ENCODE results near the gene SRC. TPM values are rescaled to one million over a fixed set of nuclear protein-coding genes. Genes with fewer than 3 reads are reported as not detected.

The SRC gene
- total RNA-seq, 1 donor from 2014 or later: 128 TPM

- DNase-seq (ENCODE audit: low spot score, unreplicated experiment): no peak
- Mint-ChIP-seq H3K36me3 (ENCODE audit: insufficient read depth) (peaks cover 6% of the 10 kb centered on the region), H3K4me3 (ENCODE audit: low read depth) (no peak overlapping the region), H3K9me3 (ENCODE audit: low read depth) (no peaks in the 10 kb centered on the region), H3K27ac (peak overlapping the region; percentile 75), H3K27me3 (no peaks in the 10 kb centered on the region), H3K4me1 (ENCODE audit: low read depth) (peaks cover 15% of the 10 kb centered on the region)
- no peak for TF ChIP-seq CTCF (IDR thresholded peaks at IDR 0.05; ENCODE audit: unreplicated experiment)
Observed at GRCh38 chr20:37393863-37394542, 48.1 kb downstream of the SRC start.

GRCh38 chr20:37394543-37395409, 48.8 kb downstream of the SRC start:
- TF ChIP-seq CTCF (IDR thresholded peaks at IDR 0.05; ENCODE audit: unreplicated experiment): no peak
- no peaks in the 10 kb centered on the region for H3K9me3 Mint-ChIP-seq (ENCODE audit: low read depth)
- no peak overlapping the region for H3K4me3 Mint-ChIP-seq (ENCODE audit: low read depth)
- no peaks in the 10 kb centered on the region for H3K27me3 Mint-ChIP-seq
- peak overlapping the region; percentile 75 for H3K27ac Mint-ChIP-seq
- H3K36me3 Mint-ChIP-seq (ENCODE audit: insufficient read depth): peaks cover 9% of the 10 kb centered on the region
- DNase-seq (ENCODE audit: low spot score, unreplicated experiment): no peak
- H3K4me1 Mint-ChIP-seq (ENCODE audit: low read depth): peaks cover 15% of the 10 kb centered on the region

GRCh38 chr20:37395410-37395797, 49.5 kb downstream of the SRC start:
- Mint-ChIP-seq H3K4me1 (ENCODE audit: low read depth) (peaks cover 15% of the 10 kb centered on the region), H3K9me3 (ENCODE audit: low read depth) (no peaks in the 10 kb centered on the region), H3K27ac (no peak overlapping the region)

GRCh38 chr20:37395921-37396415, 50.0 kb downstream of the SRC start:
- DNase-seq (ENCODE audit: low spot score, unreplicated experiment): peak; percentile 58
- H3K27me3 Mint-ChIP-seq: no peaks in the 10 kb centered on the region
- TF ChIP-seq CTCF (IDR thresholded peaks at IDR 0.05; ENCODE audit: unreplicated experiment): no peak
- H3K9me3 Mint-ChIP-seq (ENCODE audit: low read depth): no peaks in the 10 kb centered on the region
- peaks cover 7% of the 10 kb centered on the region for H3K36me3 Mint-ChIP-seq (ENCODE audit: insufficient read depth)
- no peak overlapping the region for H3K4me3 Mint-ChIP-seq (ENCODE audit: low read depth)
- H3K4me1 Mint-ChIP-seq (ENCODE audit: low read depth): peaks cover 15% of the 10 kb centered on the region
- H3K27ac Mint-ChIP-seq: peak overlapping the region; percentile 84

More at GRCh38 chr20:37395410-37395797, 49.5 kb downstream of the SRC start:
- TF ChIP-seq CTCF (IDR thresholded peaks at IDR 0.05; ENCODE audit: unreplicated experiment): no peak
- DNase-seq (ENCODE audit: low spot score, unreplicated experiment): no peak
- Mint-ChIP-seq H3K36me3 (ENCODE audit: insufficient read depth) (peaks cover 7% of the 10 kb centered on the region), H3K27me3 (no peaks in the 10 kb centered on the region), H3K4me3 (ENCODE audit: low read depth) (no peak overlapping the region)

- peak; percentile 67 for TF ChIP-seq CTCF (IDR thresholded peaks at IDR 0.05; ENCODE audit: unreplicated experiment)
- H3K36me3 Mint-ChIP-seq (ENCODE audit: insufficient read depth): peaks cover 7% of the 10 kb centered on the region
- H3K27ac Mint-ChIP-seq: peak overlapping the region; percentile 91
- H3K27me3 Mint-ChIP-seq: no peaks in the 10 kb centered on the region
- peak; percentile 82 for DNase-seq (ENCODE audit: low spot score, unreplicated experiment)
- H3K4me1 Mint-ChIP-seq (ENCODE audit: low read depth): peaks cover 15% of the 10 kb centered on the region
- H3K4me3 Mint-ChIP-seq (ENCODE audit: low read depth): peak overlapping the region; percentile 3
- no peaks in the 10 kb centered on the region for H3K9me3 Mint-ChIP-seq (ENCODE audit: low read depth)
Observed at GRCh38 chr20:37396416-37397075, 50.6 kb downstream of the SRC start.
